WTC11 (cell line): ENCODE results near the gene ERG28. TPM values are rescaled to one million over a fixed set of nuclear protein-coding genes. Genes with fewer than 3 reads are reported as not detected.

ENCODE experiments used
- ATAC-seq: fragments of 200-7000 bp; cut with Tn5 transposase; 2 replicates; pipeline ENCODE4 v1.10.0; 2021; ENCODE audit warnings: mild to moderate bottlenecking, moderate library complexity
- Bru-seq: library from RNA; stranded (reverse); fragments of 400-500 nt; gene quantifications from one replicate; lab custom pipeline; 2021; lab: Mats Ljungman, UMichigan
- CTCF ChIA-PET: fragments of 300-600 bp; sonication (Branson Sonifier 250); formaldehyde crosslinking; loops from one replicate; lab custom pipeline; 2021; ENCODE audit warnings: antibody characterized with exemption; lab: Charles Lee
- POLR2A ChIA-PET: fragments of 350-600 bp; sonication (Branson Sonifier 250); formaldehyde crosslinking; loops from one replicate; lab custom pipeline; 2021; ENCODE audit warnings: antibody characterized with exemption; lab: Charles Lee
- DNase-seq: peaks from one replicate; pipeline ENCODE4 v3.0.0; 2021; ENCODE audit warnings: low spot score
- H3K27ac Mint-ChIP-seq: 2 replicates; pipeline ENCODE4 v1.8.0; 2021; ENCODE audit warnings: mixed read lengths
- H3K27me3 Mint-ChIP-seq: 2 replicates; pipeline ENCODE4 v1.8.0; 2021; ENCODE audit warnings: low read depth, mild to moderate bottlenecking, moderate library complexity, mixed read lengths
- H3K36me3 Mint-ChIP-seq: 2 replicates; pipeline ENCODE4 v1.8.0; 2021; ENCODE audit warnings: mixed read lengths
- H3K4me1 Mint-ChIP-seq: 2 replicates; pipeline ENCODE4 v1.8.0; 2022; ENCODE audit warnings: mixed read lengths
- H3K4me3 Mint-ChIP-seq: 2 replicates; pipeline ENCODE4 v1.8.0; 2021; ENCODE audit warnings: mild to moderate bottlenecking, moderate library complexity, mixed read lengths
- H3K9me3 Mint-ChIP-seq: 2 replicates; pipeline ENCODE4 v1.8.0; 2021; ENCODE audit warnings: mixed read lengths
- CTCF ChIP-seq: fragments of 200-600 bp; IDR thresholded peaks from 2 replicates; pipeline ENCODE4 v1.8.0; 2022; ENCODE audit warnings: antibody characterized with exemption
- E2F1 ChIP-seq: sonication (generic); formaldehyde crosslinking; IDR thresholded peaks from 2 replicates; pipeline ENCODE4 v1.8.0; 2022; ENCODE audit warnings: mild to moderate bottlenecking, missing genetic modification reagents
- FOXJ3 ChIP-seq: sonication (generic); formaldehyde crosslinking; IDR thresholded peaks from 2 replicates; pipeline ENCODE4 v1.9.0; 2021; ENCODE audit warnings: missing genetic modification reagents, mild to moderate bottlenecking, borderline replicate concordance
- FOXP4 ChIP-seq: sonication (generic); formaldehyde crosslinking; IDR thresholded peaks from 2 replicates; pipeline ENCODE4 v1.8.0; 2022; ENCODE audit warnings: mild to moderate bottlenecking, missing genetic modification reagents
- GTF2I ChIP-seq: fragments of 250-450 bp; sonication (Bioruptor Pico); conservative IDR thresholded peaks from 2 replicates; pipeline ENCODE4 v1.4.0; 2021; ENCODE audit warnings: mild to moderate bottlenecking
- JUN ChIP-seq: sonication (generic); formaldehyde crosslinking; IDR thresholded peaks from 2 replicates; pipeline ENCODE4 v1.8.0; 2023; ENCODE audit warnings: mild to moderate bottlenecking, missing genetic modification reagents
- MAX ChIP-seq: sonication (generic); formaldehyde crosslinking; IDR thresholded peaks from 2 replicates; pipeline ENCODE4 v1.8.0; 2022; ENCODE audit warnings: mild to moderate bottlenecking, missing genetic modification reagents
- NFYB ChIP-seq: sonication (generic); formaldehyde crosslinking; conservative IDR thresholded peaks from 2 replicates; pipeline ENCODE4 v1.8.0; 2022; ENCODE audit warnings: low read depth, missing genetic modification reagents
- PRDM15 ChIP-seq: sonication (generic); formaldehyde crosslinking; IDR thresholded peaks from 2 replicates; pipeline ENCODE4 v1.8.0; 2022; ENCODE audit warnings: missing genetic modification reagents
- PREB ChIP-seq: sonication (generic); formaldehyde crosslinking; IDR thresholded peaks from 2 replicates; pipeline ENCODE4 v1.8.1; 2022; ENCODE audit warnings: mild to moderate bottlenecking, missing genetic modification reagents, moderate library complexity, borderline replicate concordance
- SMAD3 ChIP-seq: sonication (generic); formaldehyde crosslinking; IDR thresholded peaks from 2 replicates; pipeline ENCODE4 v1.8.0; 2022; ENCODE audit warnings: missing genetic modification reagents, mild to moderate bottlenecking, borderline replicate concordance
- SMAD4 ChIP-seq: sonication (generic); formaldehyde crosslinking; IDR thresholded peaks from 2 replicates; pipeline ENCODE4 v1.8.0; 2022; ENCODE audit warnings: mild to moderate bottlenecking, missing genetic modification reagents
- SOX15 ChIP-seq: fragments of 250-450 bp; sonication (Bioruptor Pico); IDR thresholded peaks from 2 replicates; pipeline ENCODE4 v1.9.0; 2021; ENCODE audit warnings: mild to moderate bottlenecking
- SP1 ChIP-seq: sonication (generic); formaldehyde crosslinking; conservative IDR thresholded peaks from 2 replicates; pipeline ENCODE4 v1.8.1; 2022; ENCODE audit warnings: missing genetic modification reagents
- TEAD4 ChIP-seq: sonication (generic); formaldehyde crosslinking; IDR thresholded peaks from 2 replicates; pipeline ENCODE4 v1.8.0; 2022; ENCODE audit warnings: mild to moderate bottlenecking, missing genetic modification reagents
- USF1 ChIP-seq: sonication (generic); formaldehyde crosslinking; IDR thresholded peaks from 2 replicates; pipeline ENCODE4 v1.8.0; 2022; ENCODE audit warnings: mild to moderate bottlenecking, missing genetic modification reagents
- ZNF121 ChIP-seq: sonication (generic); formaldehyde crosslinking; IDR thresholded peaks from 2 replicates; pipeline ENCODE4 v1.8.0; 2023; ENCODE audit warnings: missing genetic modification reagents
- ZNF232 ChIP-seq: sonication (generic); formaldehyde crosslinking; IDR thresholded peaks from 2 replicates; pipeline ENCODE4 v1.8.0; 2022; ENCODE audit warnings: mild to moderate bottlenecking, missing genetic modification reagents
- ZNF317 ChIP-seq: sonication (generic); formaldehyde crosslinking; IDR thresholded peaks from 2 replicates; pipeline ENCODE4 v1.8.1; 2023; ENCODE audit warnings: low read depth, mild to moderate bottlenecking, moderate library complexity, missing genetic modification reagents, borderline replicate concordance
- ZNF396 ChIP-seq: fragments of 250-450 bp; sonication (Bioruptor Pico); IDR thresholded peaks from 2 replicates; pipeline ENCODE4 v1.8.0; 2021; ENCODE audit warnings: mild to moderate bottlenecking, moderate library complexity, borderline replicate concordance
- ZNF416 ChIP-seq: fragments of 250-450 bp; sonication (Bioruptor Pico); IDR thresholded peaks from 2 replicates; pipeline ENCODE4 v1.9.0; 2021; ENCODE audit warnings: mild to moderate bottlenecking, inconsistent platforms
- ZNF423 ChIP-seq: fragments of 250-450 bp; sonication (Bioruptor Pico); IDR thresholded peaks from 2 replicates; pipeline ENCODE4 v2.1.2; 2022; ENCODE audit warnings: mild to moderate bottlenecking, moderate library complexity
- long read RNA-seq, 3 experiments: library from RNA in 1 of 3; library from capped mRNA in 1 of 3; library from polyadenylated mRNA in 1 of 3; unstranded in 2 of 3; stranded (forward) in 1 of 3; transcript quantifications; one replicate each; pipeline ENCODE4 v2.0.0, GENCODE V29; 2021
- total RNA-seq: library from RNA; stranded (reverse); gene quantifications from 3 replicates; pipeline ENCODE4 v1.2.3, GENCODE V29; 2021
- TF ChIP-seq, protein P1 (sequence below): sonication (generic); formaldehyde crosslinking; IDR thresholded peaks from 2 replicates; pipeline ENCODE4 v1.8.1; 2022; ENCODE audit warnings: mild to moderate bottlenecking, moderate library complexity, missing genetic modification reagents

The ERG28 gene
- total RNA-seq (27.9 to 29.9 TPM (median 29.4 TPM) in 3 replicates), Bru-seq, nascent RNA (percentile 90 among the genes with signal in this experiment)
- long read RNA-seq, experiment 1, transcript ERG28-201 (5 exons, 2,633 nt): major isoform, 316 of 343 reads
- long read RNA-seq, experiment 1, partial matches to known transcripts: 7 of 343 reads
- long read RNA-seq, experiment 1, other reads (novel, unspliced or antisense): 20 of 343 reads
- long read RNA-seq, experiment 2, transcript ERG28-201 (5 exons, 2,633 nt): major isoform, 95 of 132 reads
- long read RNA-seq, experiment 2, partial matches to known transcripts: 31 of 132 reads
- long read RNA-seq, experiment 2, other reads (novel, unspliced or antisense): 6 of 132 reads
- long read RNA-seq, experiment 3, transcript ERG28-201 (5 exons, 2,633 nt): major isoform, 233 of 256 reads
- long read RNA-seq, experiment 3, partial matches to known transcripts: 5 of 256 reads
- long read RNA-seq, experiment 3, other reads (novel, unspliced or antisense): 18 of 256 reads

DNA sequence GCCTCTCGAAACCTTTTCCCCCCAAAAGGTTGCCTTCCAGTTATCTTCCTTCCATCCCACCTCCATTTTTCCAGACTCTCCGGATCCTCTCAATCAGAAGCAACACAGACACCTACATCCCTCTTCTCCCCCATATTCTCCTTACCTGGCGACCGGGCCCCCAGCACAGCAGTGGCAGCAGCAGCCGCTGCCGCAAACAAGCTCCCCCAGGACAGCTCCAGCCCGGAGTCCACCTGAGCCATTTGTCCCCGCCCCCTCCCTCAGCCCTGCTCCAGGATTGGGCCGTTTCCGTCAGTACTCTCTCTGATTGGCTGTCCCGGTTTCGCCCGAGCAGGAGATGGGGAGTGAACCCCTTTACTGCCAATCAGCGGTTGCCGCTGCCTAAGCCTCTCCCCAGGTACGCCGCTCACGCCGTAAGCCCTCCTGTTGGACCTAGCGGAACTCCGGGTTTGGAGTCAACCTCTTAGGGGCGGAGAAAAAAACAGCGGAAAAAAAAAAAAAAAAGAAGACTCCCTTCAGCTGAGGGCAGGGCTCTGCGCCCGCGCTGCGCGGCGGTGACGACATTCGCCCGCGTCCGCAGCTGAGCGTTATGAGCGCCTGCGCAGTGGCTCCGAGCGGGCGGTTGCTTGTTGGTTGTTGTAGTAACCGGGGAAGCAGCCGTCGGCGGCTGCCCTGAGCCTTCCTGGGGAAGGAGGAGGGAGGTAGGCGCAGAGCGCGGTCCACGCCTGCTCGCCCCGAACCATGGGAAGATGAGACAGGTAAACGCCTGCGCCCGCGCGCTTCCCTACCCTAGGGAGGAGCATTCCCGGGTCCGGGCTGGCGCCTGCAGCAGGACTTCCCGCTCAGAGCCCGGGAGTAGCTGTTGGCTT lies at the start of gene ERG28, which contains the start of gene TTLL5:
ERG28 (minus strand) TSS at position 247 of the 869 bp plus-strand sequence. CDS start 3,374 bp downstream, outside the sequence.
TTLL5 (plus strand) TSS at position 617 of the 869 bp plus-strand sequence. CDS start 1,904 bp downstream, outside the sequence.
- peak; percentile 96 for ATAC-seq
- no peaks in the 10 kb centered on the region for H3K27me3 Mint-ChIP-seq
- peaks cover 17% of the 10 kb centered on the region for H3K4me1 Mint-ChIP-seq
- ChIA-PET POLR2A (interaction anchor here (0.6 to 1.8 kb wide), 8 partner anchors 8 to 250 kb away, joined by 3 to 17 read pairs (median 3); partner anchors contain the start of gene FLVCR2), CTCF (interaction anchor here (0.7 to 2.9 kb wide), 16 partner anchors 10 to 357 kb away, joined by 3 to 55 read pairs (median 6); partner anchors contain the start of gene FLVCR2)
- H3K9me3 Mint-ChIP-seq: no peaks in the 10 kb centered on the region
- DNase-seq: peak; percentile 97
- peaks cover 9% of the 10 kb centered on the region for H3K36me3 Mint-ChIP-seq
- peak within 1 kb of the TSS; percentile 95 for H3K27ac Mint-ChIP-seq
- peak within 1 kb of the TSS; percentile 92 for H3K4me3 Mint-ChIP-seq
- TF ChIP-seq USF1 (CRISPR knock-in tag) (peak; percentile 36; the same call in 1 of the 2 replicates), SP1 (peak; percentile 69), PREB (no peak), ZNF423 (no peak), ZNF317 (CRISPR knock-in tag) (no peak), SMAD3 (peak; percentile 44; the same call in 1 of the 2 replicates), NFYB (CRISPR knock-in tag) (peak; percentile 92), ZNF396 (CRISPR knock-in tag) (no peak), E2F1 (CRISPR knock-in tag) (no peak), ZNF232 (CRISPR knock-in tag) (no peak), MAX (CRISPR knock-in tag) (peak; percentile 85), ZNF121 (no peak), JUN (CRISPR knock-in tag) (0 out of 2 replicates have a peak, but pooled peaks have one; percentile 51), TEAD4 (CRISPR knock-in tag) (no peak), FOXP4 (CRISPR knock-in tag) (peak; percentile 65; the same call in 1 of the 2 replicates), FOXJ3 (CRISPR knock-in tag) (no peak), PRDM15 (no peak), CTCF (no peak), SMAD4 (no peak), SOX15 (CRISPR knock-in tag) (no peak), ZNF416 (0 out of 2 replicates have a peak, but pooled peaks have one; percentile 49), GTF2I (no peak)
- TF ChIP-seq, protein P1, sequence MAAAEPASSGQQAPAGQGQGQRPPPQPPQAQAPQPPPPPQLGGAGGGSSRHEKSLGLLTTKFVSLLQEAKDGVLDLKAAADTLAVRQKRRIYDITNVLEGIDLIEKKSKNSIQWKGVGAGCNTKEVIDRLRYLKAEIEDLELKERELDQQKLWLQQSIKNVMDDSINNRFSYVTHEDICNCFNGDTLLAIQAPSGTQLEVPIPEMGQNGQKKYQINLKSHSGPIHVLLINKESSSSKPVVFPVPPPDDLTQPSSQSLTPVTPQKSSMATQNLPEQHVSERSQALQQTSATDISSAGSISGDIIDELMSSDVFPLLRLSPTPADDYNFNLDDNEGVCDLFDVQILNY (CRISPR knock-in tag): peak; percentile 80; the same call in 1 of the 2 replicates
